ENCODE data around the gene ALDOC.

Gene ALDOC

GRCh38 chr17:28552176-28552999 lies 24.3 kb downstream of the ALDOC start, which contains the start of gene UNC119:
UNC119 (minus strand) TSS chr17:28552624; CDS start chr17:28552557, 67 bp downstream.
- peak; percentile 98 for DNase-seq (ENCODE audit: low spot score)

GRCh38 chr17:28551421-28552175 lies 25.1 kb downstream of the ALDOC start:
- peak; percentile 55 for DNase-seq (ENCODE audit: low spot score)

DNA sequence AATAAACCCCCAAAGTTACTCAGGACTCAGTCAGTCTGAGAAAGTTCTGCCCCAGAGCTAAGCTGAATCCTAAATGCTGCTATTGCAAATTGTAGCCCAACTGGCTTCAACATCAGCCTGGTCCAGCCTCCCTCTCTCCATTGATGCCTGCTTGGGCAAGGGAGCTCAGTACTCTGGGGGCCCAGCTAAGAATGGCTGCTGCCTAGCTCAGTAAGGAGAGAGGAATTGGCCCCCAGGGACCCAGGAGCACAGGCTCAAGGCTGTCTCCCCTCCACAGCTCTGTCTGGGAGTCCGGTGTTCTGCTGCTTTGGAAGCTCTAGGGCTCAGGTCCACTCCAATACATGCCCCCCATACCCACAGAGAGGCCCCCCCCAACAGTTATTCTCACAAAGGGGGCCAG lies 25.8 kb downstream of the ALDOC start:
- DNase-seq (ENCODE audit: low spot score) = no peak

- DNase-seq (ENCODE audit: low spot score) = no peak
These were observed 27.2 kb downstream of the ALDOC start for GRCh38 chr17:28549236-28550132.

DNA sequence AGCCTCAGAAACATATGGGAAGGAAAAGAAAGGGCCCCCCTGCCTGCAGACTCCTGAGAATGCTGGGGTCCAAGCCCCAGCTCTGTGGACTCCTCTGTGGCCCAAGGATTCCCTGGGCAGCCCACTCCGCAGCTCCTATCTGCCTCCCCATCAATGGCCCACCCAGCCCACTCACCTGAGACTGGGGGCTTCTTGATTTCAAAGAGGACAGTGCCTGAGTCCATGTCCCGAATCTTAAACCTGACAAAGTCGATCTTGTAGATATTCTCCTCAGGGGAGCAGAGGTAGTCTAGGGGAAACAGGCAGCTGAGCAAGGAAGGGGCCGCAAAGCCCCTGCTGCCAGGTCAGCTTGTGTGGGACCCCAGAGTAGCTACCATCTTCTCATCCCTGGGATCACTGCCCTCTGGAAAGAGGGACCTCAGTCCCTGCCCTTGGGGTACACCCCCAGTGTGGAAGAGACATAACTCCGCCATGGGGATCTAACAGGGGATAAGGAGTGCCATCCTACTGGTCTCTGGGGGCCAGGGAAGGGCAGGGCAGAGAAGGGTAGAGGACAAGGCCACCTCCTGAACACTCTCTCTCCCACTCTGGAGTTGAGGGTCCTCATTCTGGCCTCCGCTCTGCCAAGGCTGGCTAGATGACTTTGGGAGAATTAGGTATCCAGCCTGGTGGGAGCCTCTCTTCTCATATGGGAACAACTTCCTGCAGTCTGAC lies 28.1 kb downstream of the ALDOC start:
- no peak for DNase-seq (ENCODE audit: low spot score)

DNA sequence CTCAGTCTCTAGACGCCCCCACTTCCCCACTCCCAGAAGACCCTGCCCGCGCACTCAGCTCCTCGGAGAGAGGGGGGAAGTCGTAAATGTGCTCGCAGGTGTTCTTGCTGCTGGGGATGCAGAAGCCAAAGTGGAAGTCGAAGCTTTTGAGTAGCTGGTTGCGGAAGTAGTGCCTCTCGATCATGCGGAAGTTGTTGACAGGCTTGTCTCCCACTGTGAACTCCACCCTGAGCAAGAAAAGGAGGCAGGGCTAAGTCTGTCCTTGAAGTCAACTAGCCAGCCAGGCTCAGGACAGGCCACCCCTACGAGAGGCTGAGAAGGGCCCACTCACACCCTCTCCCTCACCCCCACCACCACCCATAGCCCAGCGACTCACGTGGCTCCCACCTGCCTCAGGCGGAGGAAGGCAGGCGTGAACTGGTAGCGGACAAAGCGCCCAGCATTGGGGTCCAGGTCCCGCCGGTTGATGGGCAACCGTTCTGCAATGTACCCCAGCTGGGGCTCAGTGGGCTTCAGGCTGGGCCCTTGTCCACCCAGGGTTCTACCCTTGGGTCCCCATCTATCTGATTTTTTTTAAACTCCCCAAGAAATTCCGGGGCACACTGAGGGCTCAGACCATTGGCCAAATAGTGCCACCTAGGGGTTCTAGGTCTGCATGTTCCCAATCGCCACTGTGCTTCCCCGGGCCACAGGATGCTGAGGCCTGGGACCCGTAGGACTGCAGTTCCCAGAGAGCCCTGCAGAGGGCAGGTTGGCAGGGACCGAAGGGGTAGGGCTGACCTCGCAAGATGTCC lies 28.9 kb downstream of the ALDOC start:
- DNase-seq (ENCODE audit: low spot score) = peak; percentile 90

- DNase-seq (ENCODE audit: low spot score) = no peak
These were observed 29.5 kb downstream of the ALDOC start for GRCh38 chr17:28547096-28547622.

DNA sequence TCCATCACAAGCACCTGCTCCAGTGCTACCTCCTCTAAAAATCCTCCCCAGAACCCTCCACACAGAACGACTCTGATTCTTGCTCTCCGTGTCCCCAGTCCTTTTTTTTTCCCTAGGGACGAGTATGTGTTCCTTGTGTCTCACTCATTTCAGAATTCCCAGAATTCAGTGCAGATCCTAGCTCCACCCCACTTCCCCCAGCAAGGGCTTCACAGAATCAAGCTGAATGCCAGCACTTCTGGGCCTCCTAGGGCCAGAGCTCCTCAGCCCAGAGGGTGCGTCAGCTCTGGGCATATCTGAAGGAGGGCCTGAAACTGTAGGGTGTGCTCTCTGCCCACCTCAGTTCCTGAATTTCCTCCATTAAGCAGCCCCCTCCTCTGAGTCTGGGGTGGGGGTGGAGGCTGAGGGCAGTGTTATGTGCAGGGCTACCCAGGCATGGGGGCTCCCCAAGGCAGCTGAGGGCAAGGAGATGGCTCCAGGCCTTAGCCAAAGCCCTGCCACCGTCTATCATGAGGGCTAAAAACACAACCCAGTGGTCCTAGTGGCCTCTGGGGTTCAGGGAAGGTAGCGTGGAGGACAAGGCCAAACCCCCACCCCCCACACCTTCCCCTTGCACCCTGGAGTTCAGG lies 30.8 kb downstream of the ALDOC start:
- no peak for DNase-seq (ENCODE audit: low spot score)

- DNase-seq (ENCODE audit: low spot score) = no peak
These were observed 31.6 kb downstream of the ALDOC start for GRCh38 chr17:28545141-28545503.

GRCh38 chr17:28544402-28545140 lies 32.1 kb downstream of the ALDOC start:
- no peak for DNase-seq (ENCODE audit: low spot score)

DNA sequence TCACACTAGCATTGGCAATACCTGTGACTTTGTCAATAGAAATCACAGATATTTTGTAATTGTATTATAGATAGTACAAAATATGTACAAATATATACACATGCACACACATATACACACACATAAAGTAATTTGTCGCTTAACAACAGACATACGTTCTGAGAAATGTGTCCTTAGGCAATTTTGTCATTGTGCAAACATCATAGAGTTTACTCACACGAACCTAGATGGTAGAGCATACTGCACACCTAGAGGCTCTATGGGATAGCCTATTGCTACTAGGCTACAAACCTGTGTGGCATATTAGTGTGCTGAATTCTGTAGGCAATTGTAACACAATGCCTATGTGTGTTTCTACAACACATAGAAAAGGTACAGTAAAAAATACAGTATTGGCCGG lies 35.3 kb downstream of the ALDOC start:
- no peak for DNase-seq (ENCODE audit: low spot score)

DNA sequence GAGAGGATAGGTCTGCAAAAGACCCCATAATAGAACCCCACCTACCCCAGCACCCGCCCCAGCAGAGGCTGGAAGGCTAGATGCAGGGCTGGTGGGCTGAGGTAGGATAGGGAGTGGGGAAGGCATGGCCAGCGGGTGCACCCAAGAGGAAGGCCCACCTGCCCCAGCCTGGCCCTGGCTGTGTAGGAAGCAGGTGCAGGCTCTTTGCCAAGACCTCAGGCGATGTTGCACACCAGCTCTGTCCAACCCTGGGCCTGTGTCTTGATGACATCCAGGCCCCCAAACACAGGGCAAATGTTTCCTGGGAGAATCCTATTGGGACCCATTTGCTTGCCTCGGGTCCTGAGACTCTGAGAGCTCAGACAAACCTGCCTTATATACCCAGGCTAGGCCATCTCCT lies 36.5 kb downstream of the ALDOC start:
- no peak for DNase-seq (ENCODE audit: low spot score)

GRCh38 chr17:28538296-28538895 lies 38.3 kb downstream of the ALDOC start:
- no peak for DNase-seq (ENCODE audit: low spot score)

DNA sequence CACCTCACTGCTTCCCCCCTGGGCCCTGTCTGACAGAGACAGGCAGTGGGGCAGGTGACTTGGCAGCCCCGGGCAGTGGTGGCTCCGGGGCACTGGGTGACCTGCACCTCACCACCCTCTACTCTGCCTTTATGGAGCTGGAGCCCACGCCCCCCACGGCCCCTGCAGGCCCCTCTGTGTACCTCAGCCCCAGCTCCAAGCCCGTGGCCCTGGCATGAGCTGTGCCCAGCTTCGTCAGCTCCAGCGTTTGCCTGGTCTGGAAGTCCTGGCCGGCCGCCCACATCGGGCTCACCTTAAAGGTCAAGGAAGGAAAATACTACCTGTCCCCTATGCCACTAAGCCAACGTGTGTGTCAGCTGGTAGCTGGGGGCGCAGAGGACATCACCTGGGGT lies 39.5 kb downstream of the ALDOC start:
- DNase-seq (ENCODE audit: low spot score) = no peak

- DNase-seq (ENCODE audit: low spot score) = no peak
These were observed 40.0 kb downstream of the ALDOC start for GRCh38 chr17:28536532-28537218.

DNA sequence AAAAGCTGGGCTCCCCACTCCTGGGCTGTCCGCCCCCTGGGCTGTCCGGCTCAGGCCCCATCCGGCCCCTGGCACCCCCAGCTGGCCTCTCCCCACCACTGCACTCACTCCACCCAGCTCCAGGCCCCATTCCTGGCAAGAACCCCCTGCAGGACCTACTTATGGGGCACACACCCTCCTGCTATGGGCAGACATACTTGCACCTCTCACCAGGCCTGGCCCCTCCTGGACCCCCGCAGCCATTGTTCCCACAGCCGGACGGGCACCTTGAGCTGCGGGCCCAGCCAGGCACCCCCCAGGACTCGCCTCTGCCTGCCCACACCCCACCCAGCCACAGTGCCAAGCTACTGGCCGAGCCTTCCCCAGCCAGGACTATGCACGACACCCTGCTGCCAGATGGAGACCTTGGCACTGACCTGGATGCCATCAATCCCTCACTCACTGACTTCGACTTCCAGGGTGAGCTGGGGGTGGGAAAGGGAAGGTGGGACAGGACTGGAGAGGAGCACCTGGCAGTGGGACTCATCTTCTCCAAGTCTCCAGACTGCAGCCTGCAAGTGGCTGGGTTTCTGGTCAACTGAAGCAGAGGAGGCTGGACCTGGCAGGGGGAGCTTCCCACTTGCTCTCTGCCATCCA lies 41.8 kb downstream of the ALDOC start:
- no peak for DNase-seq (ENCODE audit: low spot score)

- peak; percentile 45 for DNase-seq (ENCODE audit: low spot score)
These were observed 43.4 kb downstream of the ALDOC start for GRCh38 chr17:28533091-28533807.

Data from AG20443 (cell line).